GM12875 (cell line): Measurements from ENCODE around the gene RSKR.

Experiments
- H3K4me3 ChIP-seq: one replicate; pipeline ENCODE4 v1.5.1; 2011; ENCODE audit warnings: low read depth, low read length, control low read depth
- CTCF ChIP-seq: IDR thresholded peaks from 2 replicates; pipeline ENCODE4 v1.5.1; 2011; ENCODE audit warnings: low read depth, mild to moderate bottlenecking, control low read depth, inconsistent platforms, low read length, moderate library complexity, borderline replicate concordance; ENCODE audit not compliant: insufficient read depth

Gene RSKR

GRCh38 chr17:28641579-28641978, 27.6 kb upstream of the RSKR start:
- no peak overlapping the region for H3K4me3 ChIP-seq

GRCh38 chr17:28635506-28635905, 21.5 kb upstream of the RSKR start:
- no peak overlapping the region for H3K4me3 ChIP-seq
- no peak for TF ChIP-seq CTCF

More at GRCh38 chr17:28641579-28641978, 27.6 kb upstream of the RSKR start:
- TF ChIP-seq CTCF, result no peak

GRCh38 chr17:28634206-28634865, 20.4 kb upstream of the RSKR start:
- H3K4me3 ChIP-seq, result no peak overlapping the region
- no peak for TF ChIP-seq CTCF

- no peak for TF ChIP-seq CTCF
- H3K4me3 ChIP-seq, result no peak overlapping the region
These were observed 12.8 kb upstream of the RSKR start for GRCh38 chr17:28626818-28627217.

- H3K4me3 ChIP-seq, result no peak overlapping the region
- TF ChIP-seq CTCF, result no peak
These were observed 10.2 kb upstream of the RSKR start for GRCh38 chr17:28624148-28624547.

DNA sequence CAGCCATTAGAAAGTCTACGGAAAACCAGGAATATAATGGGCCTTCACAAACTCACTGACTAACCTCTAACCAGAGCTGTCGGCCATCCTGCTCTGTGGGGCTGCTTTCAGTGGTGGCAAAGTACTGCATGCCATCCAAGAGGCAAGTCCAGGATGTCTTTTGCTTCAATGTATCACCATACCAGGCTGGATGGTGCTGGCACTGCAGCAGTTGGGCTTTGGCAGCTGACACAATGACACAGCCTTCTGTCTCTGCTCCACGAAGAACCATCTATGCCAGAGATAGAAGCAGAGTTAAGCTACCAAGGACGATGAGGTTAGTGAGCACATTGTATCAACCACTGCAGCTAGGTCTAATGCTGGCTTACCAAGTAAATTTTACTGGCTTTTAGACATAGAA, 9.7 kb upstream of the RSKR start:
- no peak overlapping the region for H3K4me3 ChIP-seq
- TF ChIP-seq CTCF, result no peak

GRCh38 chr17:28622186-28622585, 8.2 kb upstream of the RSKR start:
- TF ChIP-seq CTCF, result no peak

More at GRCh38 chr17:28622186-28622585, 8.2 kb upstream of the RSKR start:
- no peak overlapping the region for H3K4me3 ChIP-seq
